Ecto neural progenitor cell (in vitro differentiated cells): Measurements from ENCODE around the gene LPP.

ENCODE experiments used
- DNase-seq: peaks from one replicate; pipeline ENCODE4 v3.0.0-alpha.2; 2018; ENCODE audit warnings: low spot score

Gene LPP

GRCh38 chr3:188299068-188299467 is 145.1 kb downstream of the LPP start:
- DNase-seq = no peak

GRCh38 chr3:188299708-188300107 is 145.8 kb downstream of the LPP start:
- DNase-seq = no peak

GRCh38 chr3:188301147-188301546 is 147.2 kb downstream of the LPP start:
- no peak for DNase-seq

- DNase-seq = no peak
Observed at GRCh38 chr3:188303286-188303799, 149.4 kb downstream of the LPP start.

GRCh38 chr3:188303823-188304222 is 149.9 kb downstream of the LPP start:
- DNase-seq = no peak

- no peak for DNase-seq
Observed at GRCh38 chr3:188304501-188304900, 150.5 kb downstream of the LPP start.

- DNase-seq = no peak
Observed at GRCh38 chr3:188305220-188305619, 151.3 kb downstream of the LPP start.

GRCh38 chr3:188306435-188307005 is 152.6 kb downstream of the LPP start:
- DNase-seq = no peak

- DNase-seq = no peak
Observed at GRCh38 chr3:188309437-188310269, 155.7 kb downstream of the LPP start.

- DNase-seq = no peak
Observed at GRCh38 chr3:188310270-188310710, 156.3 kb downstream of the LPP start.

GRCh38 chr3:188315553-188315952 is 161.6 kb downstream of the LPP start:
- no peak for DNase-seq

GRCh38 chr3:188316021-188316722 is 162.2 kb downstream of the LPP start:
- DNase-seq = no peak

GRCh38 chr3:188316723-188317070 is 162.7 kb downstream of the LPP start:
- DNase-seq = no peak

GRCh38 chr3:188319569-188319968 is 165.6 kb downstream of the LPP start:
- no peak for DNase-seq

GRCh38 chr3:188320757-188321156 is 166.8 kb downstream of the LPP start:
- DNase-seq = no peak

- DNase-seq = no peak
Observed at GRCh38 chr3:188321258-188321657, 167.3 kb downstream of the LPP start.

GRCh38 chr3:188322135-188322887 is 168.4 kb downstream of the LPP start:
- DNase-seq = no peak

- DNase-seq = no peak
Observed at GRCh38 chr3:188323067-188323842, 169.3 kb downstream of the LPP start.

GRCh38 chr3:188326111-188326510 is 172.2 kb downstream of the LPP start:
- no peak for DNase-seq

GRCh38 chr3:188326968-188327367 is 173.0 kb downstream of the LPP start:
- DNase-seq = no peak

GRCh38 chr3:188327433-188327832 is 173.5 kb downstream of the LPP start:
- DNase-seq = no peak
